ENCODE results near the gene AFF3.

AFF3 gene

DNA sequence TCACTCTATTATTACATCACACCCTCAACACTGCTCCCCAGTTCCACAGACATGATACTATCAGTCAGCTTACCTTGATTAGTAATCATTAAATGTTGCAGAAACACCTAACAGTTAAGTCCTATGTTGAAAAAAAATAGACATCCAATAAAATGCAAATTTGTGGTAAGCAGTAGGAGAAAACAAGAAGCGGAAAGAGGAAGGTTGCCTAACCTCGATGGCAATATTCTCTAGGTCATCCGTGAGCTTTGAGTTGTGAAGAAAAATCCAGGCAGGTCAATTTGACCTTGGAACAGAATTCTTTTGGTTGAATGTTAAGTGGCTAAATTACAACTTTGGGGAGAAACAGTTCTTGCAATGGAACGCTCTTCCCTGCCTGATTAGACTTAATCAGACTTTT is 264.4 kb downstream of the AFF3 start:
- TF ChIP-seq, protein P1, sequence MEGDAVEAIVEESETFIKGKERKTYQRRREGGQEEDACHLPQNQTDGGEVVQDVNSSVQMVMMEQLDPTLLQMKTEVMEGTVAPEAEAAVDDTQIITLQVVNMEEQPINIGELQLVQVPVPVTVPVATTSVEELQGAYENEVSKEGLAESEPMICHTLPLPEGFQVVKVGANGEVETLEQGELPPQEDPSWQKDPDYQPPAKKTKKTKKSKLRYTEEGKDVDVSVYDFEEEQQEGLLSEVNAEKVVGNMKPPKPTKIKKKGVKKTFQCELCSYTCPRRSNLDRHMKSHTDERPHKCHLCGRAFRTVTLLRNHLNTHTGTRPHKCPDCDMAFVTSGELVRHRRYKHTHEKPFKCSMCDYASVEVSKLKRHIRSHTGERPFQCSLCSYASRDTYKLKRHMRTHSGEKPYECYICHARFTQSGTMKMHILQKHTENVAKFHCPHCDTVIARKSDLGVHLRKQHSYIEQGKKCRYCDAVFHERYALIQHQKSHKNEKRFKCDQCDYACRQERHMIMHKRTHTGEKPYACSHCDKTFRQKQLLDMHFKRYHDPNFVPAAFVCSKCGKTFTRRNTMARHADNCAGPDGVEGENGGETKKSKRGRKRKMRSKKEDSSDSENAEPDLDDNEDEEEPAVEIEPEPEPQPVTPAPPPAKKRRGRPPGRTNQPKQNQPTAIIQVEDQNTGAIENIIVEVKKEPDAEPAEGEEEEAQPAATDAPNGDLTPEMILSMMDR (IDR thresholded peaks at IDR 0.05; ENCODE audit: control extremely low read depth, extremely low read depth, low read depth, missing control alignments) = no peak
- ChIA-PET POLR2A (no interaction called here), CTCF (interaction anchor here (1.0 kb wide), 1 partner anchor 11 kb away, joined by 3 read pairs; no protein-coding TSS in a partner anchor)
- no peak for DNase-seq (ENCODE audit: extremely low spot score)

DNA sequence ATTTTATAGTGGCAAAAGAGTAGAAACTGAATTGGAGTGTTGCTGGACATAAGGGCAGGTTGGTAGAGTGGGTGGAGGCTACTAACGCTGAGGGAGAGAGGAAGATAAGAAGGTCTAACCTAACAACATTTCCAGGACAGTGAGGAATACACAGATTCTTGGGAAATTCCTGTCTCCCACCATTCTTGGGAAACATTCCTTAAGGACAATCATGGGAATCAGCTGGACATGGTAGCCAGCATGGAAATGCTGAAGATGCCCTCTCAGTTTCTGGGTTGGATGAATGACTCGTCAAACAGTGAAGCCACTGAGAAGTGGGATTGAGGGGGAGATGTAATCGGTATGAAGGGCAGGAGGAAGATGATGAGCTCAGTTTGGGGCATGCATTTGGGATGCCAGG is 265.4 kb downstream of the AFF3 start:
- POLR2A ChIA-PET = no interaction called here
- TF ChIP-seq, protein P1 (IDR thresholded peaks at IDR 0.05; ENCODE audit: control extremely low read depth, extremely low read depth, low read depth, missing control alignments) = no peak
- no peak for DNase-seq (ENCODE audit: extremely low spot score)
- CTCF ChIA-PET = no interaction called here

DNA sequence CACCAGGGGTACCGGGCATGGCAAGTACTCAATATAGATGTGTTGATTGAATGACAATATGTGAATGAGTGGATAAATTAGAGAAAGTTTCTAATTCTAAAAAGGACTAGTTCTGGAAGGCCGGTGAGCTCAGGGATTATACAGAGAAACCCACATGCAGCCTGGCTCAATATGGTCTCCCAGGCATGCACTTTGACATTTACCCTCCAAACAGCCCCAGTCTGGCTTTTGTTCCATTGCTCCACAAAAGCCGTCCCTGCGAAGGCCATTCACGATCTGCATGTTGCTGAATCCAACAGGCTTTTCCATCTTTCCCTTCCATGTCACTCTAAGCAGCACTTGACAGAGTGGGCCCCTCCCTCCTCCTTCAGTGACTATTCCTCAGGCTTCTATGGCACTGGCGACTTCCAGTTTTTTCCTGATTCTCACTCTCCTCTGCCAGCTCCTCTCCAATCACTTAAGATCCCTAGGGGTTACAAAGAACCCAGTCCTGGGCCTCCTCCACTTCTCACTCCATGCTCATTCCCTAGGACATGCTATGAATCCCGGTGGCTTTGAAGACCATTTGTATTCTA is 266.7 kb downstream of the AFF3 start:
- TF ChIP-seq, protein P1 (IDR thresholded peaks at IDR 0.05; ENCODE audit: control extremely low read depth, extremely low read depth, low read depth, missing control alignments) = no peak
- CTCF ChIA-PET = interaction anchor here (1.0 to 1.5 kb wide), 2 partner anchors 16 to 18 kb away, joined by 3 read pairs; no protein-coding TSS in a partner anchor
- POLR2A ChIA-PET = no interaction called here
- no peak for DNase-seq (ENCODE audit: extremely low spot score)

DNA sequence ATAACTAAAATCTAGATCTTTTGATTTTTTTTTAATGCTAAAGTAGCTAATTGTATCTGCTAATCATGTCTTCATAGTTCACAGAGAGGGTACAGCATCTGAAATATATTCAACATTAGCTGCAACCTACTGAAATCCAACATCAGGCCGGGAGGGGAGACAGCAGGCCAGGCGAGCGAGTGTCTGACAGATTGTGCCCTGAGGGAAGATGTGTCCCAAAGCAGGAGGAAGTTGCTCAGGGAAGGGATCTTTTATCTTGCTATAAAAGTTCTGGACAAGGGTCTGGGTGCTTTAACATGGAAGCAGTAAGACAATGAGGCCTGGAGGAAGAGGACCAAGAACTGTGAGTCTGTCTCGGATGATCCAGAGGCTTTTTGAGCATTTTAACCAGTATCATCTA is 274.1 kb downstream of the AFF3 start:
- TF ChIP-seq, protein P1 (IDR thresholded peaks at IDR 0.05; ENCODE audit: control extremely low read depth, extremely low read depth, low read depth, missing control alignments) = no peak
- ChIA-PET POLR2A (no interaction called here), CTCF (interaction anchor here (1.5 kb wide), 1 partner anchor 49 kb away, joined by 3 read pairs; no protein-coding TSS in a partner anchor)
- DNase-seq (ENCODE audit: extremely low spot score) = no peak

DNA sequence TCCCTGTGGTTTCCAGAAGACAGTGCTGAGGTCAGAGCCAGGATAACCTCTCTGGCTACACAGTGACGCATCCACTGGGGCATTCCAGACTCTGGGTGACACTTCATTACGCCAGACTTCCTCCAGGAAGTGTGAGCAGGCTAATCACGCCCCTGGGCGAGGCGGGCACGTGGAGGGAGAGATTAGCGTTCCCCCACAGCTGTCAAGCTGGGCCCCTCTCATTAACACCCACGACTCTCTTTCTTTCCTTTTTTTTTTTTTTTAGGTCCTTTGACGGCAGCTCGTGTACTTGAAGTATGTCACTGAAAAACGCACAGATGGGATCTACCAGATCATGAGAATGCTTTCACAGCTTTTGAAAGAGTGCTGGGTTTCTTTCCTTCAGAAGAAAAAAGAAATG is 274.6 kb downstream of the AFF3 start:
- POLR2A ChIA-PET = no interaction called here
- CTCF ChIA-PET = interaction anchor here (1.0 to 1.5 kb wide), 2 partner anchors 10 to 48 kb away, joined by 3 read pairs; no protein-coding TSS in a partner anchor
- DNase-seq (ENCODE audit: extremely low spot score) = no peak
- TF ChIP-seq, protein P1 (IDR thresholded peaks at IDR 0.05; ENCODE audit: control extremely low read depth, extremely low read depth, low read depth, missing control alignments) = no peak

DNA sequence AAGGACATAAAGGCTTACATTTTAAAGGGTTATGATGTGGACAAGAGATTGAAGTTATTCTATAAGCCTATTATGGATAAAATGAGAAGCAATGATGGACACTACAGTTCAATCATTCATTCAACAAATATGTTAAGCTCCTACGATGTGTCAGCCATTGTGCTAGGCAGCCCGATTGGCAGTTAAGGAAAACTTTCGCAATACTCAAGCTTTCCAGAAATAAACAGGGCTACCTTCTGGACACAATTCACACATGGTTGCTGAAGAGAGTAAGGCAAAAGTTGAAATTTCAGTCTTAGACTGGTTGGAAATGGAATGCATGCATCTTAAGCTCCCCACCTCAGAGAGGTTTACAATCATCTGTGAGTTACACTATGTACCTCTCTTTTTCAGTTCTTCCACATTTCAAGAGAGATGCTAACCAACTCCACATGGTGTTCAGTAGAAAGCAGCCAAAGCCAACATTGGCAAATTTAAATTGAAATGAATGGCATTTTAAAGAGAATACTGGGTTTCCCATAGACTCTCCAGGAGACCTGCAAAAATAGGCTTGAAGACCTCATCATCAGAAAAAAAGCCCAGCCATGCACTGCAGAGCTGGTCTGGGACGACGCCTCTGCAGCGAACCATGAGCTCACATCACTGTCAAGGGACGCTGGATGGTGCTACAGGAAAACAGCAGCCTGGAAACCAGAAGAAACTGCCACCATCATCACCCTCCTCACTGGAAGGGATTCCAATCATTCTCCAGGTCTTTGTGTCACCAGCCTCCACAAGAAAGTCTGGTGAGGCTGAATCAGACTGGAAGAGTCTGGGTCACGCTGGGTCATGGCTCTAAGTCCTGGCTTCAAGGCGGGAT is 276.3 kb downstream of the AFF3 start:
- DNase-seq (ENCODE audit: extremely low spot score) = no peak
- POLR2A ChIA-PET = no interaction called here
- TF ChIP-seq, protein P1 (IDR thresholded peaks at IDR 0.05; ENCODE audit: control extremely low read depth, extremely low read depth, low read depth, missing control alignments) = no peak
- CTCF ChIA-PET = interaction anchor here (1.2 to 1.9 kb wide), 3 partner anchors 16 to 307 kb away, joined by 3 to 5 read pairs (median 4); no protein-coding TSS in a partner anchor
